HepG2 (cell line): ENCODE results near the gene GPALPP1. TPM values are rescaled to one million over a fixed set of nuclear protein-coding genes. Genes with fewer than 3 reads are reported as not detected.

ENCODE experiments used
- AGO1 ChIP-seq: fragments of 200-400 bp; formaldehyde crosslinking; IDR thresholded peaks from 2 replicates; pipeline ENCODE4 v1.6.1; 2017; ENCODE audit warnings: mild to moderate bottlenecking, low read depth, low read length, moderate library complexity; ENCODE audit not compliant: poor library complexity, severe bottlenecking
- ARHGAP35 ChIP-seq: sonication (generic); formaldehyde crosslinking; IDR thresholded peaks from 2 replicates; pipeline ENCODE4 v1.9.0; 2022; ENCODE audit warnings: mild to moderate bottlenecking, inconsistent platforms, moderate library complexity, missing genetic modification reagents, borderline replicate concordance
- CREB3 ChIP-seq: sonication (generic); formaldehyde crosslinking; IDR thresholded peaks from 2 replicates; pipeline ENCODE4 v1.5.0; 2020; ENCODE audit warnings: missing genetic modification reagents
- GZF1 ChIP-seq: sonication (generic); formaldehyde crosslinking; IDR thresholded peaks from 2 replicates; pipeline ENCODE4 v1.5.1; 2020; ENCODE audit warnings: mild to moderate bottlenecking, missing genetic modification reagents
- HDAC1 ChIP-seq: sonication (generic); formaldehyde crosslinking; IDR thresholded peaks from 2 replicates; pipeline ENCODE4 v1.5.1; 2020; ENCODE audit warnings: mild to moderate bottlenecking, missing genetic modification reagents
- HMG20A ChIP-seq: IDR thresholded peaks from 2 replicates; pipeline ENCODE4 v1.6.1; 2016; ENCODE audit warnings: borderline replicate concordance
- JUND ChIP-seq: sonication (generic); formaldehyde crosslinking; IDR thresholded peaks from 2 replicates; pipeline ENCODE4 v1.8.0; 2022; ENCODE audit warnings: mild to moderate bottlenecking, missing genetic modification reagents
- MEIS2 ChIP-seq: sonication (generic); formaldehyde crosslinking; IDR thresholded peaks from 2 replicates; pipeline ENCODE4 v1.9.0; 2021; ENCODE audit warnings: mild to moderate bottlenecking, missing genetic modification reagents
- NFKB2 ChIP-seq: sonication (generic); formaldehyde crosslinking; IDR thresholded peaks from 2 replicates; pipeline ENCODE4 v1.4.0; 2020; ENCODE audit warnings: missing genetic modification reagents, borderline replicate concordance
- NKX3-1 ChIP-seq: sonication (generic); formaldehyde crosslinking; IDR thresholded peaks from 2 replicates; pipeline ENCODE4 v1.5.0; 2020; ENCODE audit warnings: missing genetic modification reagents
- PBX2 ChIP-seq: IDR thresholded peaks from 2 replicates; pipeline ENCODE4 v1.6.1; 2016; ENCODE audit warnings: control low read depth
- PCBP2 ChIP-seq: fragments of 200-400 bp; formaldehyde crosslinking; optimal IDR thresholded peaks from 2 replicates; pipeline ENCODE3; 2018; ENCODE audit warnings: low read length, low read depth; ENCODE audit not compliant: poor library complexity, severe bottlenecking
- PLSCR1 ChIP-seq: sonication (generic); formaldehyde crosslinking; IDR thresholded peaks from 2 replicates; pipeline ENCODE4 v1.5.0; 2020; ENCODE audit warnings: missing genetic modification reagents, mild to moderate bottlenecking, borderline replicate concordance
- RXRB ChIP-seq: IDR thresholded peaks from 2 replicates; pipeline ENCODE4 v1.6.1; 2016; ENCODE audit warnings: borderline replicate concordance, missing genetic modification reagents, missing compliant biosample characterization
- ZMYM2 ChIP-seq: sonication (generic); formaldehyde crosslinking; IDR thresholded peaks from 2 replicates; pipeline ENCODE4 v1.8.0; 2022; ENCODE audit warnings: mild to moderate bottlenecking, missing genetic modification reagents
- ZNF235 ChIP-seq: sonication (generic); formaldehyde crosslinking; IDR thresholded peaks from 2 replicates; pipeline ENCODE4 v1.8.1; 2023; ENCODE audit warnings: mild to moderate bottlenecking, missing genetic modification reagents, borderline replicate concordance
- ZNF691 ChIP-seq: sonication (generic); formaldehyde crosslinking; IDR thresholded peaks from 2 replicates; pipeline ENCODE4 v1.4.0; 2020; ENCODE audit warnings: missing genetic modification reagents, low read depth, mild to moderate bottlenecking, borderline replicate concordance
- ZNF776 ChIP-seq: sonication (generic); formaldehyde crosslinking; IDR thresholded peaks from 2 replicates; pipeline ENCODE4 v1.4.0; 2020; ENCODE audit warnings: mild to moderate bottlenecking, missing genetic modification reagents
- ZNF83 ChIP-seq: sonication (generic); formaldehyde crosslinking; IDR thresholded peaks from 2 replicates; pipeline ENCODE4 v1.4.0; 2020; ENCODE audit warnings: missing genetic modification reagents, mild to moderate bottlenecking, borderline replicate concordance
- polyA plus RNA-seq, 8 experiments: library from polyadenylated mRNA; depleted of rRNA in 3 of 8; stranded (reverse) in 7 of 8; unstranded in 1 of 8; fragments of >200 nt; fragmentation: Illumina TruSeq in 4 of 8; extraction: Trizol in 4 of 8; gene quantifications; 2 replicates each; pipeline versions ENCODE4 v1.2.1 to v1.2.3, GENCODE V29; 2011 to 2016; ENCODE audit warnings: low read depth in 4 of 8, missing spikeins in 1 of 8, mixed read lengths in 1 of 8; ENCODE audit not compliant: insufficient read depth in 1 of 8
- total RNA-seq, 5 experiments: library from RNA; depleted of rRNA; stranded (reverse); fragments of >200 nt; fragmentation: Illumina TruSeq; extraction: Trizol; gene quantifications; 2 replicates each; pipeline ENCODE4 v1.2.3, GENCODE V29; 2016; ENCODE audit warnings: low read depth in 1 of 5
- TF ChIP-seq, protein P1 (sequence below): fragments of 450-650 bp; IDR thresholded peaks from 2 replicates; pipeline ENCODE4 v1.6.1; 2017; ENCODE audit warnings: mild to moderate bottlenecking
- TF ChIP-seq, protein P2 (sequence below): sonication (generic); formaldehyde crosslinking; IDR thresholded peaks from 2 replicates; pipeline ENCODE4 v1.5.0; 2020; ENCODE audit warnings: missing genetic modification reagents

GPALPP1 gene
- total and polyA plus RNA-seq, 2 of the 13 experiments (the other 11 are each of a cell fraction or from before 2014, with no cell fraction given) = 12.1 to 23.1 TPM

DNA sequence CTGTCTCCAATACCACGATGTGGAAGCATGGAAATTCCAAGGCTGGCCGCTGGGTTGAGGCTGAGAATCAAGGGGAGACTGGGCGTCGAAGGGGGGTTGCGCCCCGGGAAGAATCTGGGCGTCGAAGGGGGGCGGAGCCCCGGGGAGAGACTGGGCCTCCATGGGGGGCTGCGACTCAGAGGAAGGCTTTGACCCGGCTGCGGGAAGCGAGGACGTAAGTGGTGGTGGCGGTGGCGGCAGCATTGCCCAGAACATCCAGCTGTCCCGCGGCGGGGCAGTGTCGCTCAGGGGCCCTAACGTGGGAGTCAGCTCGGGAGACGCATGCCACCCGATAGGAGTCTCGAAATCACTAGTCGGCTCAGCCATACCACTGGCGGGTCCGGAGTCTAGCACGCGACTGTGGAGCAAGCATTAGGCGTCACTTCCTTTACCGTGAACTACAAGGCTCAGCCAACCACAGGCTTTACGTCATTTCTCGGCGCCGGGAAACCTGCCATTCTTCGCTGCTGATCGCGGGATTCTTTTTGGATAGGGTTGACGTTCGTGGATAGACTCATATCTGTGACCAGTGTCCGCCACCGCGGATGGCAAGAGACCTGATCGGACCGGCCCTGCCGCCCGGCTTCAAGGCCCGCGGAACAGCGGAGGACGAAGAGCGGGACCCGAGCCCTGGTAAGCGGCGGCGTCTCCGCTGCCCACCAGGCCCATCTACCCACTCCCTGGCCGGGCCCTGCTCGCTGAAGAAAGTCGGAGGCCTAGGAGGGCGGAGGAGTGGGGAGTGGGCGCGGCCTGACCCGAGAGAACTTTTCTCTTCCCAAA lies at the start of gene GPALPP1, which contains the start of gene NUFIP1 (continued):
- TF ChIP-seq PLSCR1 (CRISPR knock-in tag) (0 out of 2 replicates have a peak, but pooled peaks have one; percentile 4), HDAC1 (peak; percentile 97), GZF1 (no peak), PBX2 (no peak), NKX3-1 (CRISPR knock-in tag) (no peak), ZMYM2 (CRISPR knock-in tag) (no peak; the same call in 1 of the 2 replicates), HMG20A (CRISPR knock-in tag) (no peak), NFKB2 (CRISPR knock-in tag) (peak; percentile 86; the same call in 1 of the 2 replicates), ZNF776 (CRISPR knock-in tag) (0 out of 2 replicates have a peak, but pooled peaks have one; percentile 57), JUND (CRISPR knock-in tag) (no peak), ZNF235 (no peak), ZNF691 (CRISPR knock-in tag) (peak; percentile 80), ZNF83 (CRISPR knock-in tag) (no peak), RXRB (CRISPR knock-in tag) (peak; percentile 51), MEIS2 (CRISPR knock-in tag) (peak; percentile 69), PCBP2 (no peak), CREB3 (CRISPR knock-in tag) (no peak), AGO1 (peak; percentile 28), ARHGAP35 (CRISPR knock-in tag) (no peak)
- TF ChIP-seq, protein P1, sequence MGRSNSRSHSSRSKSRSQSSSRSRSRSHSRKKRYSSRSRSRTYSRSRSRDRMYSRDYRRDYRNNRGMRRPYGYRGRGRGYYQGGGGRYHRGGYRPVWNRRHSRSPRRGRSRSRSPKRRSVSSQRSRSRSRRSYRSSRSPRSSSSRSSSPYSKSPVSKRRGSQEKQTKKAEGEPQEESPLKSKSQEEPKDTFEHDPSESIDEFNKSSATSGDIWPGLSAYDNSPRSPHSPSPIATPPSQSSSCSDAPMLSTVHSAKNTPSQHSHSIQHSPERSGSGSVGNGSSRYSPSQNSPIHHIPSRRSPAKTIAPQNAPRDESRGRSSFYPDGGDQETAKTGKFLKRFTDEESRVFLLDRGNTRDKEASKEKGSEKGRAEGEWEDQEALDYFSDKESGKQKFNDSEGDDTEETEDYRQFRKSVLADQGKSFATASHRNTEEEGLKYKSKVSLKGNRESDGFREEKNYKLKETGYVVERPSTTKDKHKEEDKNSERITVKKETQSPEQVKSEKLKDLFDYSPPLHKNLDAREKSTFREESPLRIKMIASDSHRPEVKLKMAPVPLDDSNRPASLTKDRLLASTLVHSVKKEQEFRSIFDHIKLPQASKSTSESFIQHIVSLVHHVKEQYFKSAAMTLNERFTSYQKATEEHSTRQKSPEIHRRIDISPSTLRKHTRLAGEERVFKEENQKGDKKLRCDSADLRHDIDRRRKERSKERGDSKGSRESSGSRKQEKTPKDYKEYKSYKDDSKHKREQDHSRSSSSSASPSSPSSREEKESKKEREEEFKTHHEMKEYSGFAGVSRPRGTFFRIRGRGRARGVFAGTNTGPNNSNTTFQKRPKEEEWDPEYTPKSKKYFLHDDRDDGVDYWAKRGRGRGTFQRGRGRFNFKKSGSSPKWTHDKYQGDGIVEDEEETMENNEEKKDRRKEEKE = no peak
- TF ChIP-seq, protein P2, sequence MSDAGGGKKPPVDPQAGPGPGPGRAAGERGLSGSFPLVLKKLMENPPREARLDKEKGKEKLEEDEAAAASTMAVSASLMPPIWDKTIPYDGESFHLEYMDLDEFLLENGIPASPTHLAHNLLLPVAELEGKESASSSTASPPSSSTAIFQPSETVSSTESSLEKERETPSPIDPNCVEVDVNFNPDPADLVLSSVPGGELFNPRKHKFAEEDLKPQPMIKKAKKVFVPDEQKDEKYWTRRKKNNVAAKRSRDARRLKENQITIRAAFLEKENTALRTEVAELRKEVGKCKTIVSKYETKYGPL (CRISPR knock-in tag) = no peak
